ENCODE results near the gene CDCP1.

DNA sequence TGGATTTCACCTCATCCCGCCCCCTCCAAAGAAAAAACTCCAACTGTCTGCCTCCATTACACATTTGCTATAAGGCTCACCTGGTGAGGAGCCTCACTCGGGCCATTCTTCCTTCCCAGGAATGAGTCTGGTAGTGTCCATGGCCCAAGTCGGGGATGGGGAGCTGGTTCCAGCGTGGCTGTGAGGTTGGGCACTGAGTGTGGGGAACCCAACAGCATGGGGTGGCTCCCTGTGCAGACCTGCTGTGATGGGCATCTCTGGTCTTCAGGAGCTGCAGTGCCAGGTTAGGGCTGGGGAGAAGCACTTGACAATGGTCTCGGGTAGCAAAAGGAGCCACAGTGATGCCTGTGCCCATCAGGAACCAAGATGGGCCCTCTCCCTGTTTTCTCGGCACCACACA lies 40.7 kb upstream of the CDCP1 start:
- TF ChIP-seq EZH2 (IDR thresholded peaks at IDR 0.05; ENCODE audit: insufficient read depth, poor library complexity, severe bottlenecking) (no peak), EZH2phosphoT487 (IDR thresholded peaks at IDR 0.05; ENCODE audit: insufficient read depth, low read depth) (no peak)

Measured in GM23248 (cell line).